Renal pelvis (tissue), 4 donors: ENCODE measurements around the gene FAM228B. TPM values are rescaled to one million over a fixed set of nuclear protein-coding genes. Genes with fewer than 3 reads are reported as not detected.
"Not testable (repeated sequence)": the region's sequence is repeated elsewhere in the genome, so short reads cannot be mapped to it uniquely, and the experiment has no call there.

Source experiments
- DNase-seq: peaks from one replicate; pipeline ENCODE4 v3.0.0-alpha.2; 2013
- polyA plus RNA-seq, 3 donors: library from polyadenylated mRNA; unstranded; fragments of 120-200 nt; gene quantifications; one replicate each; pipeline ENCODE4 v1.2.1, GENCODE V29; 2013; ENCODE audit not compliant: insufficient read length in 3 of 3

FAM228B gene
- polyA plus RNA-seq, 3 donors, result 20.7 to 34.0 (median 28.6) TPM

DNA sequence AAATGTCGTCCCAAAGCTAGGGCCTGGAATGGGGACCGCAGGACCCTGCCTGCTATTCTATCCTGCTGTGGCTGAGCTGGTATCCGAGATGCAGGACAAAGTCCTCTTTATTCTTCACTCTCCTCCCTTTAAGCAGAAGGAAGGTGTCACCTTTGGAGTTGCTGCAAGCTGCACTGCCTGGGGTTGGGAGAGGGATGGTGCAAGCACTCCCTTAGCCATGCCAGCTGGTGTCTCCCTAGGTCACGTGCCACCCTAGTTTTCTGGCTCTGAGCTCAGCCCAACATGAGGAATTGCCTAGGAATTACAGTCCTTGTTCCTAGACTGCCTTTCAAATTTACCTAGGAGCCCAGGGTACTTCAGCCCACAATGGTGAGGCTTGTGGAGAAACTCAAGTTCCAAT is 30.2 kb downstream of the FAM228B start:
- DNase-seq, result no peak

DNA sequence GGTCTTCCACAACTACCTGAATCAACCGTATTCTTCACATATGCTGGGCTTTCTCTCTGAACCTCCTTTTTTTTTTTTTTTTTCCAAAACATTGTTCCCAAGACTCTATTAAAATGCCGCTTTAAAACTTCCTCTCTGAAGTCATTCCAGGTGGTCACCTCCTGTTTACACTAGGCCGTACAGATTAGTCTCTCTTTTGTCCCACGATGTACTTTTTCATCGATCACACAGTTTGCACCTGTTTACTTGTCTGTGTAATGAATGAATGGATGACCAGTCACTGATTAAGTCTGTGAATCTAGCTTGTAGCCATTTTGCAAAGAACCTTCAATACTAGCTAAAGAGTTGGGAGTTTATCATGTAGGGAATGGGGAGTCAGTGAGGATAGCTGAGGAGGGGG is 34.9 kb downstream of the FAM228B start:
- no peak for DNase-seq

DNA sequence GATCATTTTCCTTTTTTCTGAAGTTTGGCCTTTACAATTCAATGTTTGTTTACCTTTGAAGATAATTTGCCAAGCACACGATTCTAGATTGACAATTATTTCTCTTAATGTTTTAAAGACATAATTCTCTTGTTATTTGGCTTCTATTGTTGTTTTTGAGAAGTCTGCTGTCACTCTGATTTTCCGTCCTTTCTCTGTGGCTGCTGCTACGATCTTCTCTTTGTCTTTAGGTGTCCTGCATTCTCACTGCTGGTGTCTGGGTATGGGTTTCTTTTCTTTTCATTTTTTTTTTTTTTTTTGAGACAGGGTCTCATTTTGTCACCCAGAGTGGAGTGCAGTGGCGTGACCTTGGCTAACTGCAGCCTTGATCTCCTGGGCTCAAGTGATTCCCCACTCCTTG is 36.4 kb downstream of the FAM228B start:
- no peak for DNase-seq

DNA sequence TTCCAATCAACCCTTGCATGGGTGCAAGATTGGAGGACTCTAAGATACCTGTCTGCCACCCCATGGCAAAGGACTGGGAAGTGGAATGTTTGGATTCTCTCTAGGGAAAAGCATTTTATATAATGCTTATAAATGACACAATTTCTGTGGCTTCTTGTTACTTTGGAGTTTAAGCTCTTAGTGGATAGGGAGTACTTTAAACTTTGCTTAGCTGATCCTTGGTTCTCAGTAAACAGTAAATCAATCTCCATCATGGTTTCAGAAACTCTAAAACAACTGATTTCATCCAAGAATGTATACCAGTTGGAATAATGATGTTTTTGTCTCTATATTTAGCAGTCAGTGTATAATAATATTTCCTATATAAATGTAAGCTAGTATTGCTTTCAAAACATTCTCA is 37.5 kb downstream of the FAM228B start:
- DNase-seq, result no peak

DNA sequence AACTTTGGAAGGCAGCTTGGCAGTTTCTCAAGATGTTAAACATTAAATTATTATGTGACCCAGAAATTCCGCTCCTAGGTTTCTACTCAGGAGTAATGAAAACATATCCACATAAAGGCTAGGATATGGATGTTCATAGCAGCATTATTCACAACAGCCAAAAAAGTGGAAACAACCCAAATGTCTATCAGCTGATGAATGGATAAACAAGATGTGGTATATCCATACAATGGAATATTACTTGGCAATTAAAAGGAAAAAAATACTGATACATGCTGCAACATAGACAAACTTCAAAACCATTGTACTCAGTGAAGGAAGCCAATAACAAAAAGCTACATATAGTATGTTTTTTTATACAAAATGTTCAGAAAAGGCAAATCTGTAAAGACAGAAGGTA is 39.2 kb downstream of the FAM228B start:
- DNase-seq, result no peak

DNA sequence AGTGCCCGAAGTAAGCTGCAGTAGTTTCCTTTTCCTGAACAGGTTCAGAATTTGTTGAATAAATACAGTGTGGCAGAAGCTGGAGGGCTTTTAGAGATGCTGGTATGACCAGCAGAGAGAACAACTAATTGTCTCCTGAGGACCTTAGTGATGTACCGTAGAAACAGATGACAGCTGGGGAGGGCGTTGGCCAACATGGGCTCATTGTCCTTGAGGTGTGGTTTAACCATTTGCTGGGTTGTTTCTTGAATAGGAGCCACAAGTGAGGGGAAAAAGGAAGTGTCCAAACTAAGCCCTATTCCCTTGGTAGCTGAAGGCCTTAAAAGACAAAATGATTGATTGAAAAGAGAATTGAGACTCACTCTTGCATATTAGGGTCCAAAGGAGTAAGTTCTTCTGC is 39.9 kb downstream of the FAM228B start:
- DNase-seq, result no peak

DNA sequence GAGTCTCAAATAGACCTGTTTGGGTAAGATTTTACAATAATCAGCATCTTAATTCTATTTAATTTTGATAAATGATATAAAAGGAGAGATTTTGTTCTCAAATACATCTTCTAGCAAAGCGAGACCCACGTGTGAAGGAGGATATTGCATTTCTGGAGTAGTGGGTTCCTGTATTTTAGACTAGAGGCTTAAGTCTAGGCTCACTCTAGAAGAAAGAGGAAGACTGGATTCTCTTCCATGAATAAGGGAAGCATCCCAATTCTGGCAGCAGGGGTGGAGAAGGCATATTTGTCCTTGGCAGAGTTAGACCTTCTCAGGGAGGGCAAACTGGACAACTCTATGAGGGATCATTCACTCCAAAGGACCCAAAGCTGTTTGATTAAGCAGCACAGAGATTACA is 40.3 kb downstream of the FAM228B start:
- DNase-seq, result no peak

DNA sequence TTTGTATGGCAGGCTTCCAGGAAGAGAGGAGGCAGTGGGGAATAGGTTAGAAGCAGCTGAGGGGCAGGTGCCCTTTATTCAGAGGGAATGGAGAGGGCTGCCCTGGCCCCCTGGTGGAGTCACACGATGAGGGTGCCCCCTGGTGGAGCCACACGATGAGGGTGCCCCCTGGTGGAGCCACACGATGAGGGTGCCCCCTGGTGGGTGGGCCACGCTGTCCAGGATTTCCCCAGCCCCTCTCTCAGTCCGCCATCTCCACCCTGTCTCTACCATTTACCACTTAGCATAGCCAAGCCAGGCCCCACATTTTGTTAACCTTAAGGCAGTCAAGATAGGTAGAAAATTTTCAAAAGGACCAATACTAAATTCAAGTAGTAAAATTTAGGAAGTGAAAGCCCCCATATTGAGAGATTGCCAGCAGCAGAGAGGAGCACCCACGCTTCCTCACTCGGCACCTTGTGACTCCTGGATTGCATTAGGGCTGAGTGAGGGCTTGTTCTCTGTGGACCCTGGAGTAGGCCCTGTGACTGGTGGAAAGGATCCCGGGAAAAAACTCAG is 41.2 kb downstream of the FAM228B start:
- no peak for DNase-seq

DNA sequence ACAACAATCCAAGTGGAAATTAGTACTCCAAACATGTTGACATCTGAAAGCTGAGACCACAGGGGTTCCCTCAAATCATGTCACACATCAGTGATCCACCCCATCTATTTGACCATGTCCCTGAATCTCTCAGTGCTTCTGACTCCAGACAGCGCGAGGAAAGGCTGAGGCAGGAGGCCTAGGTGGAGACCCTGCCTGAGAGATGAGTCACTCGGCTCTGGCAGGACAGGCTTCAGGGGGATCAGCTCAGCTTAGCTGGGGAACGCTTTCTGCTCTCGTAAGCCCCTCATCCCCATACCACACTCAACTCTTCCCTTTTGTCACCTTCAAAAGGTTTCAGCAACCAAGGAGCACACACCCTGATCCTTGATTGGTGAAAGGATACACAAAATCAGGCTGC is 45.8 kb downstream of the FAM228B start:
- no peak for DNase-seq

DNA sequence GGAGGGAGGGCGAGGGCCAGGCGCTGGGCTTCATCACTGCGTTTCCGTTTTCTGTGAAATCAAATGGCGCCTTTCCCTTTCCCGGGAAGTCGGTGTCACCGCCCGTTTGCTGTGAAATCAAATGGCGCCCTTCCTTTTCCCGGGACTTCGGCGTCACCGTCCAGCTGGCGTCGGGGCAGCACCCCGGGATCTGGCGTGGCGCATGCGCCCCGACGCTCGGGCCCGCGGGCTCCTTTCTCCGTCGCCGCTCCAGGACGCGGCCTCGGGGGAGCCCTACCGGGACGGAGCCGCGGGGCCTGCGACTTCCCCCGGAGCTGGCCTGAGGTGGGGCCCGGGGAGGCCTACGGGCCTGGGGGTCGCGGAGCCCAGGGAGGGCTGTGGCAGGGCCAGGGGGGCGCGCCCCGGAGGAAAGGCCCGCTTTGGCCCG is 51.6 kb downstream of the FAM228B start, which contains the start of gene FAM228A:
Gene FAM228A (plus strand): TSS at position 203 of the 427 bp plus-strand sequence. CDS start 428 bp downstream, outside the sequence.
- no peak for DNase-seq

DNA sequence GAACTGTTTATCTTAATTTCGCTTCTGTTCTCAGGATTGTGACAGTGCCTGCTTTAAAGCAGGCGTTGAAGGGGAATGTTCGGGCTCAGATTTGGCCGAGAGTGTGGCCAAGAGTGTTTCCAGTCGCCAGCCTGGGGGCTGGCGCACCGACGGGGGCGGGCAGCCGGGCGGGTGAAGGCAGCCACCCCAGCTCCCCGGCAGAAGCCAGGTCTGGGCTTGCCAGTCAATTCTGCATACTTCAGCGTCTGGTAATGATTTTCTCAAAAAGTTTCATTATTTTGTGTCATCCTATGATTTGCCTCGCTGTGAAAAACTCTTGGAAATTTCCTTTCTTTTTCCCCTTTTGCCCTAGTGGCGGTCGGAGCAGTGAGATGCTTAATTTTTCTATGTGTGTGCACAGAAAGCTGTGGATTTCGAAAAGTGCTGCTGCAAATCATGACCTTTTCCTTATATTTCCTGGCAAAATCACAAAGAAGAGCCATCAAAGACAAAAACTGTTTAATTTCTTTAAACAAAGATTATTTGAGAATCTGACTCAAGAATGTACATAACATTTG is 52.4 kb downstream of the FAM228B start:
- DNase-seq, result no peak

DNA sequence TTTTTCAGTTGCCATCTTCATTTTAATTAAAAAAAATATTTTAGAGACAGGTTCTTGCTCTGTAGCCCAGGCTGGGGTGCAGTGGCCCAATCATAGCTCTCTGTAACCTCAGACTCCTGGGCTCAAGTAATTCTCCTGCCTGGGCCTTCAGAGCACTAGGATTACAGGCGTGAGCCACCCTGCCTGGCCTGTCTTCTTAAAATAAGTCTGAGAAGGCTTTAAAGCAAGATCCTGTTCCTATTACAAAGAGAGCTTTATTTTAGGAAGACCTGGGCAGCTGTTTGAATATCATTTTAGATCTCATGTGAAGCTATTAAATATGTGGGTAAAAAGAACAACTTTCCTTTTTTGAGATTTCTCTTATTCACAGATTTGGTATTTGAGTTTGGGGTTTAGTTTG is 53.1 kb downstream of the FAM228B start:
- DNase-seq, result no peak

DNA sequence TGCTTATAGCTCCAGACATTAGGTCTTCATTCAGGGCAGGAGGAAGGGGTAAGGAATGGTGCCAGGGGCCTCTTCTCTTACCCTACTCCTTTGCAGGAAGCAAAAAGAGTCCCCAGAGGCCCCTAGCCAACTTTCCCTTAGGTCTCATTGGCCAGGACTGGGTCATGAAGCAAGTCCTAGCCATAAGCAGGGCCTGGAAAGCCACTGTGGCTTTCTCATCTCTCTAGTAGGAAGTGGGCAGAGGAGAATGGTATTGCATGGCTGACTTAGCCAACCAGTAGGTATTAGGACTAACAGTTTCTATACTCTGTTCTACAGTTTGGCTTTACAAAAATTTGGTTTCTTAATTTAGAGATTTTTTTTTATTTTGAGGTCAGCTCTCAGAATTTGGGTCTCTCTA is 56.4 kb downstream of the FAM228B start:
- no peak for DNase-seq

DNA sequence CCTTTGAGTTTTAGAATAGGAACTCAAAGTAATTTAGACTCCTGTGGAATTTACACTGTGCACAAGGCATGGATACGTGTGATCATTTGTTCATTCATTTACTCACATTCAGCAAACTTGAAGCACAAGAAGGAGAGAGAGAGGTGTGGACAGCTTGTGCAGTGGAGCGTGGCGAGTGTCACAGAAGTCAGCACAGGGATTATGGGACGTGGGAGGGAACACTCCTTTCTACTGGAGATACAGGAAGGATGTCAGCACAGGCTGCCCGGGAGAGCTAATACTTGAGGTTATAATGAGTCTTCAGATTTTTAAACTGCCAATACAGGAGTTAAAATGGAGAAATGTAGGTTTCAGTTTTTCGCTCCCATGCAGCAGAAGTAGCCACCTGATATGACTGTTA is 58.6 kb downstream of the FAM228B start:
- DNase-seq, result peak; percentile 57

DNA sequence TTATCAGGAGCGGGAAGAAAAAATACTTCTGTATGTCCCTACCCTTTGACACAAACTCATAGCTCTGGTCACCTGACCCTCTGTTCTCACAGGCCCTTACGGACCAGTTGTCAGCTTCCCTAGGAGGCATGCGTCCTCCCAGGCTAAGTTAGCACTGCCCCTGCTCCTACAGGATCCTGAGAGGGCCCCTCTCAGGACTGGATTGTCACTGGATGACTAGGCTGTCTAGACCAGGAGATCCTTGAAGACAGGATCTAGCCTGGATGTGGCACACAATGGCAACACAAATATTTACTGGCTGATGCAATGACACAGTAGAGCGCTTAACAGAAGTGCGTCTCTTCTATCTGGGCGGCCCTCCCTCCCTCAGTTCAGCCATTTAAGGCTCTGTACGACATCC is 59.2 kb downstream of the FAM228B start:
- no peak for DNase-seq

DNA sequence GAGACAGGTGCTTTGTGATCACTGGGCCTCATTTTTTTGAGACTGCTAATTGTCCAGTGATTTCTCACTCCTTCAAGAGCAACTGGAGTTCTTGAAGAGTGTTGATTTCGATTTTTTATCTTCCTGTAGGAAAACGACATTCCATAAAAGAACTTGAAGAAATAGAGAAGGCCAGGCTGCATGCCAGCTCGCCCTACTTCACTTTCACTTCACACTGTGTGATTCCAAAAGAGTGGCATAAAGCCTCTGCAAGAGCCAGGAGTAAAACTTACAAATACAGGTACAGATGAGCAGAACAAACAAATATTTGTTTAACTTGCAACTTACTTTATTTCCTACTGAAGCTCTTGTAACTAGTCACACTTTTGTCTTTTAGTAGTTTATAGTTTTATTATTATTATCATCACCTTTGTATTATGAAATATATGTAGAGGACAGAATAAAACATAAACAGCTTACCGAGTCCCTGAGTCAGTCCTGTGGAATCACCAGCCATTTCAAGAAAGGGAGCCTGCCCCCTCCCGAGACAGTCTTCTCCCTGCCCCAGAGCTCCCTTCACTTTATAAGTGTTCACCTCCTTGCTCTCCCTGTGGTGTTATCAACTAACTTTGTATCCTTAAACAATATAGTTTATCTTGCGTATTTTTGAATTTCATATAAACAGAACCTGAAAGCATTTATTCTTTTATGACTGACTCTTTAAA is 60.2 kb downstream of the FAM228B start:
- no peak for DNase-seq

DNA sequence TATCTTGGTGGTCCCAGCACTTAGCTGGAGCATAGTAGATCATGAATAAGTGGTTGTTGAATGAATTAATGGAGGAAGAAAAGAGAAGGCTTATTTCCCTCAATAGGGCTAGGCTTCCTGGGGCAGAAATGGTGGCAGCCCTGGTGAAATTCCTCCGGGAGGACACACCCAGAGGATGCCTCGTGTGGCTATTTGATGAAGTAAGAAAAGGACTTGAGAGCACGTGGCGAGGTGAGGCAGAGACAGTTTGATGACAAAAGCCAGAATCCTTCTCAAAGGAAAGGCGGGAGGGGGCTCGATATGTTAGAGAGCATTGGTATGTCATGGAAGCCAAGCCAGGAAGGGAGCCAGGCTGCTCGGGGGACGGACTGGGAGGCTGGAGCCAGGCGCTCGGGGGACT is 66.3 kb downstream of the FAM228B start:
- no peak for DNase-seq

DNA sequence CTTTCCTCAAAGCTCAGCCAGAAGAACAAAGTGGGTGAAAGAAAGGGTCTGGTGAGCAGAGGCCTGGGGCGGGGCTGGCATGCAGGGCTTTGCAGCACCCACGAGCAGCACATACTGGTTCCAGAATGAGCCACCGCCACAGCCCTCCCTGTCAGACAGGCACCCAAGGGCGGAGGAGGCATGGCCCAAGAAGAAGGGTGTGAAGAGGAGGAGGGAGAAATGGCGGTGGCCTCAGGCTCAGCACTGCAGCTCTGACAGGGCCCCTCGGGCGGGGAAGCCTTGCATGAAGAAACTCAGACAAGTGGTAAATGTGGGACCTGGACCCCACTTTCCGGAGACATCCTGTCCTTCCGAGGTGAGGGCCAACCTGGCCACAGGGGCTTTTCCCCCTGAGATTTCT is 67.2 kb downstream of the FAM228B start:
- DNase-seq, result no peak

DNA sequence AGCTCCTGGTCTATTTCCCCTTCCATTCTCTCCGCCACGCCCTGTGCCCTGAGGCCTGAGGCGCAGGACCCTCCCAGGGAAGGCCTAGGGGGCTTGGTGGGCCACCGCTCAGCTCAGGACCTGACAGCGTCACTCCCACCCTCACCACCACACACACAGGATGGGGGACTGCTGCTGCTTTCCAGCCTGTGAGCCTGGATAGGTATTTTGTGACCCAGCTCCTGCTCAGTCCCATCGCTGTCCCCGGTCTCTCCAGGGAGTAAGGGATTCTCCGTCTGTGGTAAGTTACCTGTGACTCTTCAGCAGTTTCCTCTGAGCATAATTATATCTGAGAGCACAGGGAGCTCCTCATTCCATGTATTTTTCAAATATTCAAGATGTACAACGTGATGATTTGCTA is 67.9 kb downstream of the FAM228B start:
- DNase-seq, result no peak

DNA sequence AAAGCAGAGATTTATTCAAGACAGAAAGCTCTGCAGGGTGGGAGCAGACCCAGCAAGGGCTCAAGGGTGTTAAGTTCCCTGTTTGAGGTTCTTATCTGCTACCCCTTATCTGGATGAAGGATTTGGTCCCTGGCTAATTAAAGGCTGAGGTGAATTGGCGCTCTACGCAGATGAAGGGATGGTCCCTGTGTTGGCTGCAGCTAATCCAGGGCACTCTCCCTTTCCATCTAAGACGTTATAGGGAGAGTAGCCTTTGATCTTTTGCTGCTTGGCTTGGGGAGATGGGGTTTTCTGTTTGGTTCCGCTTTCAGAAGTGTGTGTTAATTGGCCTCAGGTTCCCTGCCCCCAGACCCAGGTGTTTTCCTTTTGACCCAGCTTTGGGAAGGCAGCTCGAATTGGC is 68.6 kb downstream of the FAM228B start:
- DNase-seq, result no peak

DNA sequence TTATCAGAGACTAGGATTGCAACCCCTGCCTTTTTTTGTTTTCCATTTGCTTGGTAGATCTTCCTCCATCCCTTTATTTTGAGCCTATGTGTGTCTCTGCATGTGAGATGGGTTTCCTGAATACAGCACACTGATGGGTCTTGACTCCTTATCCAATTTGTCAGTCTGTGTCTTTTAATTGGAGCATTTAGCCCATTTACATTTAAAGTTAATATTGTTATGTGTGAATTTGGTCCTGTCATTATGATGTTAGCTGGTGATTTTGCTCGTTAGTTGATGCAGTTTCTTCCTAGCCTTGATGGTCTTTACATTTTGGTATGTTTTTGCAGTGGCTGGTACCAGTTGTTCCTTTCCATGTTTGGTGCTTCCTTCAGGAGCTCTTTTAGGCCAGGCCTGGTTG is 73.9 kb downstream of the FAM228B start:
- DNase-seq, result not testable (repeated sequence)

DNA sequence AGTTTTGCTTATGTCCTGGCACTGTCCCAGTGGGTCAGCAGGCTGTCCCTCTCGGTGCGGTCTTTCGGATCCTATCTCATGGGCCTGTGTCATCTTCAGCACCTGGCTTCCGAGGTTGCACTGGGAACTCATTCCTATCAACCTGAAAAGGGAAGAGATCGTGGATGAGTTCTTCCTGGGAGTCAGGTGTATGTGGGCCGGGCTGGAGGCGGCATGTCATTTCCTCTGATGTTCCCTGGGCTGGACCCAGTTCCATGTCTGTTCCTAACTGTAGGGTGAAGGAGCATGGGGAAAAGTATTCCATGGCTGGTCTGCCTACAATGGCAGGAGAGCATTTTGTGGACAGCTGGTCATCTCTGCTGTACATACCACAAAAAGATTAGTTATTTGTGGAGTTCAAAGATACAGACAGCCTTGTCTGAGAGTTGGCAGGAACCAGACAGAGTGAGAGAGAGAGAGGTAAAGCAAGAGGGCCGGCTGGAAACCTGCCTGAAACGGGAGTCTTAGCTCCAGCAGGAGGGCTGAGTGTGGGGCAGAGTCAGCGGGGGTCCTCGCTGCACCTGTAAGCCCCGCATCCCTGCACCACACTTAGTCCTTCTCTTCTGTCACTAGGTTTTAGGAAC is 76.8 kb downstream of the FAM228B start:
- DNase-seq, result no peak

DNA sequence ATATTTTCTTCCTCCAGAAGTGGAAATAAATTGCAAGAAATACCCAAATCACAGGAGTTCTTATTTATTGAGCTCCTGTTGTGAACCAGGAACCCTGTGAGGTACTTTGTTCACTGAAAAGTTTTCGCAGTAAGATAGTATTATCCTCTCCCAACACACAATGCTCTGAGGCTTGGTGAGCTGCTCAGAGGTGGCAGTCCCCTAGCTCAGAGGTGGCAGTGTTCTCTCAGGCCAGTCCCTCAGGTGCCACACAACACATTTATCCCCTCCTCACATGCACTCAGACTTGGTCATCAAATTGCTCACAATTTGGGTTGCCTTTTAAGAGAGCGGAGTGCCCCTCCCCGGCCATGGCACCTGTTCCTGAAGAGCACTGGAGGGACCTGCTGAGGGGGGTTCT is 77.5 kb downstream of the FAM228B start:
- DNase-seq, result no peak
